Hepatocyte (in vitro differentiated cells): ENCODE data around the gene XRRA1.

ENCODE experiments used
- CTCF ChIP-seq: fragments of 200-600 bp; sonication (generic); IDR thresholded peaks from 2 replicates; pipeline ENCODE4 v1.5.1; 2016; ENCODE audit warnings: antibody characterized with exemption, mild to moderate bottlenecking; ENCODE audit not compliant: poor library complexity
- EZH2 ChIP-seq: fragments of 200-600 bp; sonication (generic); IDR thresholded peaks from 2 replicates; pipeline ENCODE4 v1.6.1; 2016; ENCODE audit warnings: antibody characterized with exemption, mild to moderate bottlenecking, borderline replicate concordance

- TF ChIP-seq CTCF (no peak), EZH2 (no peak)
These were observed 21.4 kb downstream of the XRRA1 start for GRCh38 chr11:74927496-74927895.
